Body of pancreas (tissue), 4 donors: Measurements from ENCODE around the gene LDAH. TPM values are rescaled to one million over a fixed set of nuclear protein-coding genes. Genes with fewer than 3 reads are reported as not detected.

Experiments
- ATAC-seq: fragments of 150-250 bp; one replicate; pipeline ENCODE4 v1.9.1; 2016
- DNase-seq, 4 donors: peaks; one replicate each; pipeline ENCODE4 v3.0.0-alpha.2; 2019
- H3K27ac ChIP-seq, 4 donors: fragments of 200-600 bp; sonication (generic); 1 replicate in 3 of 4; 2 replicates in 1 of 4; pipeline versions ENCODE4 v1.5.1 to v1.6.1; 2016 to 2019; ENCODE audit warnings: mild to moderate bottlenecking in 1 of 4, mixed read lengths in 1 of 4, moderate library complexity in 1 of 4
- H3K27me3 ChIP-seq, 2 donors: fragments of 200-600 bp; sonication (generic); one replicate each; pipeline ENCODE4 v1.6.0; 2016; ENCODE audit warnings: mild to moderate bottlenecking in 1 of 2
- H3K36me3 ChIP-seq, 2 donors: fragments of 200-600 bp; sonication (generic); replicated peaks in 1 of 2; 2 replicates each; pipeline ENCODE4 v1.5.1; 2016; ENCODE audit warnings: low read depth in 2 of 2; ENCODE audit not compliant: insufficient read depth in 1 of 2
- H3K4me1 ChIP-seq: fragments of 200-600 bp; sonication (generic); one replicate; pipeline ENCODE4 v1.6.0; 2016
- H3K4me3 ChIP-seq, 2 donors: fragments of 200-600 bp; sonication (generic); 1 replicate in 1 of 2; 2 replicates in 1 of 2; pipeline ENCODE4 v1.5.1; 2016 to 2019
- H3K9me3 ChIP-seq, 3 donors: fragments of 200-600 bp; sonication (generic); 1 replicate in 2 of 3; 2 replicates in 1 of 3; pipeline ENCODE4 v1.5.1; 2016
- CTCF ChIP-seq, 7 experiments: fragments of 450-650 bp in 4 of 7; fragments of 200-600 bp in 3 of 7; sonication (generic) in 3 of 7; IDR thresholded peaks; one replicate each; pipeline ENCODE4 v1.5.1; 2016 to 2019; ENCODE audit warnings: antibody characterized with exemption in 7 of 7
- POLR2A ChIP-seq, 3 donors: fragments of 450-650 bp; IDR thresholded peaks; one replicate each; pipeline ENCODE4 v1.6.1; 2016; ENCODE audit warnings: antibody characterized with exemption in 3 of 3, mild to moderate bottlenecking in 2 of 3
- WGBS, 2 donors: methylation state at CpG; one replicate each; pipeline ENCODE4 v1.1.5; 2017; 5-methylcytosine and 5-hydroxymethylcytosine counted together
- intact Hi-C: fragments of 100-400 bp; cut with DNase I; formaldehyde crosslinking; loops from one replicate; pipeline ENCODE4 v1.15.1; 2023
- total RNA-seq, 2 donors: library from RNA; depleted of rRNA; stranded (reverse); fragments of >200 nt; gene quantifications; one replicate each; pipeline ENCODE4 v1.1.0, GENCODE V29; 2016

Gene LDAH
- total RNA-seq, 2 donors from 2014 or later, result 6.9 to 10.6 TPM

GRCh38 chr2:20668871-20669475, 153.9 kb downstream of the LDAH start:
- no peaks in the 10 kb centered on the region for H3K36me3 ChIP-seq
- ATAC-seq (no peak), DNase-seq (no peak)
- peaks cover 19% of the 10 kb centered on the region for H3K4me1 ChIP-seq
- WGBS, 2 donors, result 54 to 60% methylated on average over 6 to 8 of the region's 8 CpGs
- H3K9me3 ChIP-seq, result no peaks in the 10 kb centered on the region
- no peak overlapping the region for H3K4me3 ChIP-seq
- no peak overlapping the region for H3K27ac ChIP-seq
- peaks cover 0 to 26% of the 10 kb centered on the region in 2 donors for H3K27me3 ChIP-seq
- no peak for TF ChIP-seq CTCF (IDR thresholded peaks at IDR 0.05)
- intact Hi-C loops, result no loop called here

GRCh38 chr2:20668451-20668850, 154.4 kb downstream of the LDAH start:
- no peak for ATAC-seq
- TF ChIP-seq CTCF (IDR thresholded peaks at IDR 0.05) (no peak), POLR2A (IDR thresholded peaks at IDR 0.05) (no peak)
- Histone ChIP-seq H3K4me1 (peaks cover 24% of the 10 kb centered on the region), H3K4me3 (no peak overlapping the region), H3K27ac (no peak overlapping the region), H3K36me3 (no peaks in the 10 kb centered on the region), H3K9me3 (no peaks in the 10 kb centered on the region), H3K27me3 (peaks cover 0 to 26% of the 10 kb centered on the region in 2 donors)
- intact Hi-C loops, result no loop called here
- DNase-seq, result no peak
- 81 to 90% methylated on average over 5 to 6 of the region's 6 CpGs for WGBS, 2 donors

- TF ChIP-seq POLR2A (IDR thresholded peaks at IDR 0.05) (no peak), CTCF (IDR thresholded peaks at IDR 0.05) (no peak)
- H3K27ac ChIP-seq, result no peak overlapping the region
- H3K27me3 ChIP-seq, result peaks cover 0 to 26% of the 10 kb centered on the region in 2 donors
- no peaks in the 10 kb centered on the region for H3K9me3 ChIP-seq
- no peak for DNase-seq
- H3K4me1 ChIP-seq, result peaks cover 25% of the 10 kb centered on the region
- 24 to 61% methylated on average over 12 to 39 of the region's 39 CpGs for WGBS, 2 donors
- intact Hi-C loops, result no loop called here
- H3K36me3 ChIP-seq, result no peaks in the 10 kb centered on the region
- ATAC-seq, result peak; percentile 5
- H3K4me3 ChIP-seq, result no peak overlapping the region
These were observed 155.1 kb downstream of the LDAH start for GRCh38 chr2:20667531-20668401.

GRCh38 chr2:20667151-20667530, 155.8 kb downstream of the LDAH start:
- H3K4me3 ChIP-seq, result no peak overlapping the region
- TF ChIP-seq POLR2A (IDR thresholded peaks at IDR 0.05) (no peak), CTCF (IDR thresholded peaks at IDR 0.05) (no peak)
- WGBS, 2 donors, result 2% methylated on average over 26 of the region's 62 CpGs; no CpG with 5 or more reads in 1 of the 2 donors
- DNase-seq, result no peak
- H3K4me1 ChIP-seq, result peaks cover 21% of the 10 kb centered on the region
- peaks cover 0 to 22% of the 10 kb centered on the region in 2 donors for H3K27me3 ChIP-seq
- no peaks in the 10 kb centered on the region for H3K36me3 ChIP-seq
- intact Hi-C loops, result no loop called here
- H3K9me3 ChIP-seq, result no peaks in the 10 kb centered on the region
- H3K27ac ChIP-seq, result peak overlapping the region in 1 of 4 donors; percentile 38
- ATAC-seq, result peak; percentile 17
